SH-SY5Y (cell line): ENCODE data around the gene TTC19.

Source experiments
- GATA2 ChIP-seq: IDR thresholded peaks from 2 replicates; pipeline ENCODE4 v1.6.1; 2011; ENCODE audit warnings: mild to moderate bottlenecking, low read depth, low read length
- GATA3 ChIP-seq: IDR thresholded peaks from 2 replicates; pipeline ENCODE4 v1.6.1; 2011; ENCODE audit warnings: low read depth, mild to moderate bottlenecking, low read length, moderate library complexity

TTC19 gene

DNA sequence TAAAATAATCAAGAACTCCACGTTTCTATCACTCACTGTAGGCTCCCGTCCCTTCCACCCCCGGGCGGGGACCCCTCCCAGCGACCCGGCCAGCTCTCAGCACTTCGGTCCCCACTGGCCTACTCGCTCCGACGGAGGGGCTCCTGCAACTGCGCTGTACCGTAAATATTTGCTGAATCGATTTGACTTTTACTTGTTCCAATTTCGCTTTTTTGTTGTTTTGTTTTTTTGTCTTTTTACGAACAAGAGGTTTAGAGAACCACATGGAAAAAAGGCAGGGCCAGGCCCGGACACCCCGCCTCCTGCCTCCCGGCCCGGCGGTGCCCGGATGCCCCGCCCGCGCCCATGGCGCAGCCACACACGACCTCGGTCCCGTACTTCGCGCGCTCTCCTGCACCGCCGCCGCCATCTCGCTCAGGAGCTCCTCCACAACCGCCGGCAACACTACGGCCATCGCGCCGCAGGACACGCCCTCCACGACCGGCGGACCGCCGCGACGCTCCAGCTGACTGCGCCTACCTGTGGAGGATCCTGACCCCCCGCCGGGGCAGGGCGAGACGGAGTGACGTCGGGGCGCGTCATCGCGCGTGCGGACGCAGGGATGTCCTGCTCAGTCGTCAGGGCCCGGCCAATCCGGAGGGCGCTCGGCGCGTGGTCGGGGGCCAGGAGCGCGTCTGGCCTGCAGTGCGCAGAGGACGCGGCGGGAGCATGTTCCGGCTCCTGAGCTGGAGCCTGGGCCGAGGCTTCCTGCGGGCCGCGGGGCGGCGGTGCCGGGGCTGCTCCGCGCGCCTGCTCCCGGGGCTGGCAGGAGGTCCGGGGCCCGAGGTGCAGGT, at the start of gene TTC19, which contains the start of gene ZSWIM7:
Gene TTC19, plus strand, starts transcription at position 684 of the 833 bp plus-strand sequence. Its CDS starts 25 bp downstream, at position 709.
Gene ZSWIM7, minus strand, starts transcription at position 564 of the 833 bp plus-strand sequence. Its CDS starts 110 bp downstream, at position 454.
- TF ChIP-seq GATA3 (no peak), GATA2 (no peak)

DNA sequence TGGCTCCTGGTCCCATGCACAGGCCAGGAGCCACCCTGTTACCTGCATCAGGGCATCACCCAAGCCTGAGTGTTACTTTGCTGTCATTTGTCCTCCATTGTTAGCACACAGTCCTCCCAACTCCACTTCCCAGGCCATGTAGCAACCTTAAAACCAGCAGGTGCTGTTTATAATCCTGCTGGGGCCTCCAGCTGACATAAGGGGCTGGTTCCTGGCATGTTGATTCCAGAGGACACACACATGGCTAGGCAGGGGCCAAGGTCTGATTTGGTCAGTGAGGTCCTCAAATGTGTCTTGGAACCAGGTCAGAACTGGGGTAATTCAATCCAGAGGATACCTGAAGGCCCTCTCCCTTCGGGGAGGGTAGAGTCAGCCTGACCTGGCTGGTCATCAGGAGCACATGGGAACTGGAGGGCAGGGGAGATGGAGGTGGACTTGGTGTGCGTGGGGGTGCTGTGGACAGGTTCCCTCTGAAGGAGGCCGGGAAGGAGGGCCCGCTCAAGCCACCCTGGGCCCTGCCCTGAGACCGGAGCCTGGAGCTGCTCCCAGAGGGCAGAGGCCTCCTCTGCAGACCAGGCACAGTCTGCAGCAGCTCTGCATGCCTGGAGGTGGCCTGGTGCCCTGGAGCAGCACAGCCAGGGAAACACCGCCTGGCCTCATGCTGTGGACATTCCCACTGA, 48.1 kb upstream of the TTC19 start:
- TF ChIP-seq GATA2 = no peak
- TF ChIP-seq GATA3 = no peak

- TF ChIP-seq GATA3 (no peak), GATA2 (no peak)
Observed at GRCh38 chr17:15952048-15952532, 47.5 kb upstream of the TTC19 start.

DNA sequence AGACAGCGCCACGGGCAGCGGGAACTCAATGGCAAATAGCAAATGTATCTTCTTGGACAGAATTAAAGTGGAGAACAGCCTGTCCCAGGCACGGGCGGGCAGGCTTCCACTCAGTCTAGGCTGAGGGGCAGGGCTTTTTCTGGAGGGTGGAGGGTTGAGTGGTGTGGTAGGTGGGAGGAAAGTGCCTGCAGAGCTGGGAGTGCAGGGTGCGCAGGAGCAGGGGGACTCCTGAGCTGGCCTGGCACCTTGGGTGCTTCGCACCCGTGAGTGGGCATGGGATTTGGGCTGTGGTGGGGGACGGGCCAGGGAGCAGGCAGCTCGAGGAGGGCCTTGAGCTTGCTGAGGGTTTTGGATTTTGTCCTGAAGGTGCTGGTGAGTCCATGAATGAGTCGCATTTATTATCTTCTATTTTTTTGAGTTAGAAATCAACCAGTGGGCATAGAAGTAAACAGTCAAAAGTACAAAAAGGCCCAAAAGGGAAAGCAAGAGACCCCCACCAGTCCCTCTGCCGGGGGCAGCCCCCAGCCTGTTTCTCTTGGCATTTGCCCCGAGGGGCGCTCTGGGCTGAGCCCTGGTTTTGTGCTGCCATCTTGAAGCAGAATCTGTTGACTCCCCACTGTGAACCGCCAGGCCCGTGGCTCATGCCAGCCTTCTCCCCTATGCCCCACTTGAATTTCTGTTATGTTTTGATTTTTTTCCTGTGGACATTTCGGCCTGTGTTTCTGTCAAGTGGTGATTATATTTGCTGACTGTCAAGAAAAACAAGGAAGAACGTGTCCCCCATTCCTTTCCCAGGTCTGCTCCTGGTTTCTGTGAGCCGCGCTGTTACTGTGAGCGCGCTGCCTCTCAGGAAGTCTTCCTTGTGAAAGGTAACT, 46.5 kb upstream of the TTC19 start:
- TF ChIP-seq GATA2 = no peak
- no peak for TF ChIP-seq GATA3

- TF ChIP-seq GATA2 = no peak
- no peak for TF ChIP-seq GATA3
Observed at GRCh38 chr17:15954222-15954621, 45.4 kb upstream of the TTC19 start.

DNA sequence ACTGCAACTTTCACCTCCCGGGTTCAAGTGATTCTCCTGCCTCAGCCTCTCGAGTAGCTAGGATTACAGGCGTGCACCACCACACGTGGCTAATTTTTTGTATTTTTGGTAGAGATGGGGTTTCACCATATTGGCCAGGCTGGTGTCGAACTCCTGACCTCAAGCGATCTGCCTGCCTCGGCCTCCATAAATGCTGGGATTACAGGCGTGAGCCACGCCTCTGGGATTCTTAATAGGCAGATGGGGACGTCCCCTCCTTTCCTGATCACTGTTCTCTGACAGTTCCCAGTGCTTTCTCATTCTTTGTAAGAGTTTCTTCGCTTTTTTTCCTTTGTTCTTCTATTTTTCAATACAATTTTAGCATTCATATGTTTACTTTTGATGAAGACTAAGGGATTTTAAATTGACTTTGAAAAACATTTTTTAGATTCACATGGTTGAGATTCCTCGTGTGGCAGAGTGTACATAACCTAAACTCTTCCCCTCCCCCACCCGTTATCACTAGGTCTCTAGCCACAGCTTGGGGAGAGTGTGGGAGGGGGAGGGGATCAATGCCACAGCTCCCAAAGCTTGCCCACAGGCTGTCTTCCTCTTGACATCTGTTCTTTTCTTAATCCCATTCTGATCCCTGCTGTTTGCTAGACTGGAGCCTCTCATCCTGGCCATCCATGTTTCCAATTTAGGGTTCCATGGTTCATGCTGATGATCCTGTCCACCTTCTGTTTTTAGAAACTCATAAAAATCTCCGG, 43.7 kb upstream of the TTC19 start:
- TF ChIP-seq GATA3 (no peak), GATA2 (no peak)

- TF ChIP-seq GATA3 = no peak
- TF ChIP-seq GATA2 = no peak
Observed at GRCh38 chr17:15957206-15957605, 42.4 kb upstream of the TTC19 start.

DNA sequence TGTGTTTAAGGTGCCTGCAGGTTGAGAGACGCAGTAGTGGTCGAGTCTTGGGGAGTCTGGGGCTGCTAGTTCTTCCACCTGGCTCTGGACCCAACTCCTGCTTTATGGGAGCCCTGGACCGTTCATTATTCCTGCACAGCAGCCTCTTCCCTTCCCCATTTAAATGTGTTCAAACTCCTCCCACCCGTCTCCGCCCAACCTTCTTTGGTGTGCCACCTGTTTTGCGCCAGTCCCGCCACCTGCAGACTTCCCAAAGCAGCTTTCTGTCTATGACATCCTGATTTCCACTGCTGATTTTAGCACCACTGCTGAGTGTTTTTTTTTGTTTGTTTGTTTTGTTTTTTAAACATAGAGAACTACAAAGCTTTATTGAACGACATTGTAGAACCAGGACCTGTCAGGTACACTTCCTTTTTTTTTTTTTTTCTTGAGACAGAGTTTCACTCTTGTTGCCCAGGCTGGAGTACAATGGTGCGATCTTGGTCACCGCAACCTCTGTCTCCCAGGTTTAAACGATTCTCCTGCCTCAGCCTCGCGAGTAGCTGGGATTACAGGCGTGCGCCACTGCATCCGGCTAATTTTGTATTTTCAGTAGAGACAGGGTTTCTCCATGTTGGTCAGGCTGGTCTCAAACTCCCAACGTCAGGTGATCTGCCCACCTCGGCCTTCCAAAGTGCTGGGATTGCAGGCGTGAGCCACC, 41.9 kb upstream of the TTC19 start:
- TF ChIP-seq GATA3 (no peak), GATA2 (no peak)

DNA sequence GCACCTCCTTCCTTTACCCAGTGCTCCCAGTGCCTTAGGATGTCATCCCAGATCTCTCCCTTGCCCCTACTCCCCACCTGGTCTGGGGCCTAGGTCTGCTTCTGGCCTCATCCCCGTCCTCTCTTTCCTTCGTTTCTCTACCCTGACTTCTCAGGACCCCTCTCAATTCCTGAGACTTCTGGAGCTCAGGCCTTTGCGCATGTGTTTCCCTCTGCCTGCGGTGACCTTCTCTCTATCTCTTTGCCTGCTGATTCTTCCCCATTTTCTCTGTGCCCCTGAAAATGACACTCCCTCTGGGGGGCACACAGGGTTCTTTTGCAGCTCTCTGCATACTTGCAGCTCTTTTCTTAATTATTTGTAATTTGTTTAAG, 41.2 kb upstream of the TTC19 start:
- TF ChIP-seq GATA2 (no peak), GATA3 (no peak)

DNA sequence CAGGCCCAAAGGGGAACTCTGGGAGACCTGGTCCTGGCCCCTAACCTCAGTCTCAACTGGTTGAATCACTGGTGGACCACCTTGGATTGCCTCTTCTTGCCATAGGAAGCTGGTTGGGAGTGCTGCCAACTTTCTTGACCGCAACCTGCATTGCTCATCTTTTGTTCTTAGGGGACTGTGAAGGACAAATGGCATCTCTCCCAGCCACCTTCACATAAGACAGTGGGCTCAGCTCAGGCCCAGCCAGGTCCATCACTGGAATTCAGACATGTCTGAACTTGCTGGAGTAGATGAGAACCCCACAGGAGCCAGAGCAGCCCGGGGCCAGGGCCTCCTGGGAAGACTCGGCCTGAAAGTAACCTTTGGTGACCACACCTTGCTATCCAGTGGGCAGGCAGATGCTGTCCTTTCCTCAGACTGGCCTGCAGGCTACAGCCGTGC, 35.9 kb upstream of the TTC19 start:
- no peak for TF ChIP-seq GATA3
- TF ChIP-seq GATA2 = no peak

- TF ChIP-seq GATA3 (no peak), GATA2 (no peak)
Observed at GRCh38 chr17:15965528-15965927, 34.1 kb upstream of the TTC19 start.

DNA sequence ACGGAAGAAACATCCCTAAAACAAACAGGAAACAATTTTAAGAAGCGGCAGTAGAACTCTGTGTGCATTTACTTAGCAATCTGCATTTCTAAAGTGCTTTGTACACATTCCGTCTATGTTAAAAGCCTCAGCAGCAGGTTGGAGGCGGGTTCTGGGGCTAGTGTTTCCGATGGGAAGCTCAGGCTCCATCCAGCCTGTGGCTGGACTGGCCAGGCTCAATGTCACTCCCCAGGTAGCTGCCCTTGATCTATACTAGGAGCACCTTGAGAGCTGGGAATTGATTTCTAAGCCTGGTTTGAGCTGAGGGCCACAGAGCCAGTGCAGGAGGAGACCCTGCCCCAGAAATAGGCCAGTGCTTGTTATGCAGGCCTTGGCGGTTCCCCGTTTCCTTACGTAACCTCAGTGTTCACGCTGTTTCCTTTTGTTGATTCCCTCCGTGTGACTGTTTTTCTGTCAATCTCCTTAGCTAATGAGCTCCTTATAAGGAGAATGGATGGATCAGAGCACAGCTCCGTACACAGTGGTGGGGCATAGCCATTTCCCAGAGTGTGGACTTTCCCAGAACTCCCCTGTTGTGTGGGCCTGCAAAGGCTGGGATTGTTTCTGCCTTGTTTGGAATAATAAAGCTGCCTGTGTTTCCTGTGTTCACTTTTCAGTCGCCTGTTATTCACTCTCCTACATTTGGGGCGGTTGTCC, 33.3 kb upstream of the TTC19 start:
- TF ChIP-seq GATA2 = no peak
- no peak for TF ChIP-seq GATA3
